Heart left ventricle (tissue), 13 donors: ENCODE results near the gene FER1L5.

Experiments used
- CTCF ChIP-seq, 12 donors: fragments of 200-600 bp; sonication (generic) in 4 of 12; IDR thresholded peaks; one replicate each; pipeline versions ENCODE4 v1.5.0 to v1.8.0; 2018 to 2022; ENCODE audit warnings: antibody characterized with exemption in 12 of 12, mild to moderate bottlenecking in 5 of 12
- POLR2A ChIP-seq, 2 donors: fragments of 450-650 bp; IDR thresholded peaks; one replicate each; pipeline ENCODE4 v1.6.1; 2017; ENCODE audit warnings: antibody characterized with exemption in 2 of 2, mild to moderate bottlenecking in 2 of 2, moderate library complexity in 2 of 2
- donor health status: ischemic (EF 13 %, LVEDD 7.1; RV severe dilation, severe dysfunction).
- donor health status: DM: no; HTN: yes; CAD: no.
- donor health status: DM: no; HTN: no; CAD: no.
- donor health status: ischemic (EF 25% LVEDD 6.9; RV normal size, moderate dysfunction).
- donor health status: ischemic (EF 25% LVEDD 5.7; RV mildly dilated, moderate dysfunction).
- donor health status: ischemic (EF 35%, LVEDD 5.7; RV mildly dilated, moderate dysfunction).
- donor health status: nonischemic (EF 11% LVEDD 7.7; RV severe dilation, severe dysfunction).
- donor health status: DM: yes; HTN: yes; CAD: no.
- donor health status: PGD.
- donor health status: ischemic (EF 29% LVEDD 5.4; RV normal size, mild dysfunction).
- donor health status: nonischemic (EF 23%, LVEDD 6.1; RV moderate dilation, normal function).

- TF ChIP-seq POLR2A (IDR thresholded peaks at IDR 0.05): no peak
- TF ChIP-seq CTCF (IDR thresholded peaks at IDR 0.05): no peak
Observed at GRCh38 chr2:96662360-96662759, 19.8 kb downstream of the FER1L5 start.
